Measurements from ENCODE around the gene MAP3K13.
"Not testable (repeated sequence)": the region's sequence is repeated elsewhere in the genome, so short reads cannot be mapped to it uniquely, and the experiment has no call there.

Gene MAP3K13

DNA sequence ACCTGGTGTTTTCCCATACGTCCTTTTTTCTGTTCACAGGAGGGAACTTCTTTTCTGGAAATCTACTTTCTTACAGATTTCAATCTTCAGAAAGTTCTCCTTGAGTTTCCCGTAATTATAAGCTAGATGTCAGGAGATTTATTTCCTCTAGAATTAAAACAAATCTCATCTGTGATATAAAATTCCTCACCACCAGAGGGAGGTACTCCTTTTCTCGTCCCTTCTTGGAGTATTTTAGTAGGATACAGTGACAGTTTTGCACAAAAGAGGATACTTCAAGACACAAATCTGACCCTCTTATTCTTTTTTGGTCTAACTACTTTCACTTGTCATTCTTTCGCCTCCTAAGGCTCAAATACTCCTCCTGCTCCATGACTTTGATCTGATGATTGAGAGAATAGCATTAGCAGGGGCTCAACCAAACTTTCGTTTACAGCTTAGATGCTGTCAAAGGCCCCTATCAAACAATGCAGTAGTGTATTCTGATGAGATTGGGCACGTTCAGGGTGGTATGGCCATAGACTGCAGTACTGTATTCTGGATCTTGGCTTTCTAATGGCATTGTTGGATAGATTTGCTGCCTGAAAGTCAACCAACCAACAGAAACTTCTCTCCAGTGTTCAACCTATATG is 97.9 kb downstream of the MAP3K13 start:
- DNase-seq, result peak in 1 of 2 experiments; percentile 4

- DNase-seq, result no peak
Observed at GRCh38 chr3:185465471-185465870, 102.5 kb downstream of the MAP3K13 start.

- DNase-seq, result not testable (repeated sequence)
Observed at GRCh38 chr3:185466123-185466522, 103.2 kb downstream of the MAP3K13 start.

DNA sequence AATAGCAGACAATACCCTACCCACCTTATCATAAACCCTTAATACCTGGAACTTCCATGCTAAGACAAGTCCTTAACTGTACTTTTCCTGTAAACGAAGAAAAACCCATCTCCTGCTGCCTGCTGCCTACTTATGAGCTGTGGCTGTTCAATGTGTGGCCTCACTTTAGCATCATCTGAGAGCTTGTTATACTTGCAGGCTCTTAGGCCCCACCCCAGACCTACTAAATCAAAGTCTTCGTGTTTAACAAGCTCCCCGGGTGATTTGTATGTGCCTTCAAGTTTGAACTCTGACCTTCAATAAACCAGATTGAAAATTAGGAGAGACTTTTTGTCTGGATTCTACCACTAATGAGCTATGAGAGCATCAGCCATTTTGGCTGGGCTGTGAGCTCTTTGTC is 106.6 kb downstream of the MAP3K13 start:
- DNase-seq, result no peak

GRCh38 chr3:185470323-185470722 is 107.4 kb downstream of the MAP3K13 start:
- no peak for DNase-seq

GRCh38 chr3:185473290-185473815 is 110.4 kb downstream of the MAP3K13 start:
- no peak for DNase-seq

DNA sequence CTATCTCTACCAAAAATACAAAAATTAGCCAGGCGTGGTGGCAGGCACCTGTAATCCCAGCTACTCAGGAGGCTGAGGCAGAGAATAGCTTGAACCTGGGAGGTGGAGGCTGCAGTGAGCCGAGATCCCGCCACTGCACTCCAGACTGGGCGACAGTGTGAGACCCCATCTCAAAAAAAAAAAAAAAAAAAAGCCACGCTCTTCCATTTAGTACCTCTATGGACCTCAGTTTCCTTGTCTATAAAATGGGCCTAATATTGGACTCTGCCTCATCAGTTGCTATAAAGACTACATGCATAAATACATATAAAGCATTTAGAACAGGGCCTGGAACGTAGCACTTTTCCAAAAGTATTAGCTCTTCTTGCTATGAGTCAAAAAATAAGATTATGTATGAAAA is 112.0 kb downstream of the MAP3K13 start:
- DNase-seq, result not testable (repeated sequence)

DNA sequence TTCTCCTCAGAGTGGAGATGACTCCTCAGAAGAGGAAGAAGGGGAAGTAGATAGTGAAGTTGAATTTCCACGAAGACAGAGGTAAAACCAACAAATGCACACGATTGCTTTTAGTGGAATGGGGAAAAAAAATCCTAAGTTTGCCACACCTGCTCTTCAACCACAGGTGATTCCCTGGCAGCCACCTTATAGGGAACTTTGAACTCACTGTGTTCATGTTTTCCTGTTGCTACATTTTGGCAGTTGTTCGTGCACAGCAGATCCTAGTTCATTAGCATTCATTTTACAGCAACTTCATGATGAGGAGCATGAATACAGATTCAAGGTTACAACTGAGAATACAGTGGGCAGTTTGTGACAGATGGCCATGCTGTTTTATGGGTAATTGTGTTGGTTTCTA is 114.4 kb downstream of the MAP3K13 start:
- no peak for DNase-seq

- no peak for DNase-seq
Observed at GRCh38 chr3:185479373-185479945, 116.5 kb downstream of the MAP3K13 start.

- no peak for DNase-seq
Observed at GRCh38 chr3:185484296-185484695, 121.4 kb downstream of the MAP3K13 start.

GRCh38 chr3:185486394-185486793 is 123.5 kb downstream of the MAP3K13 start:
- DNase-seq, result no peak

GRCh38 chr3:185488465-185488864 is 125.5 kb downstream of the MAP3K13 start:
- DNase-seq, result no peak

DNA sequence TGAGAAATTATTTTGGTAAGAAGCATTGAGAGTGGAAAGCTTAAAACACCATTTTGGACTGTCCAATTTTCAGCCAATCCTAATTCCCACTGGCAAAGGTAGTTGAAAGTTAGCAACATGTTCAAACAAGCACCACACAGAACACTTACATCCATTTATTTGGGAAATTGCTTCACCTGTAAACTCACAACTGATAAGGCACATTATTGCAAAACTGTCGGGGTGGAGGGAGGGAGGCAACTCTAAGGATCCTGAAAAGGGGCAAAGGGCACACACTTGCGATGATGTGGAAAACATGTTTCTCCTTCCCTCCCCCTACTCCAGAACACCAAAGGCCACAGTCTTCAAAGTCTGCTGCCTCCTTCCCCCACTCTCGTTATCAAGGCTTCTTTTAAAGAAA is 126.5 kb downstream of the MAP3K13 start:
- DNase-seq, result no peak

GRCh38 chr3:185490241-185490640 is 127.3 kb downstream of the MAP3K13 start:
- no peak for DNase-seq

DNA sequence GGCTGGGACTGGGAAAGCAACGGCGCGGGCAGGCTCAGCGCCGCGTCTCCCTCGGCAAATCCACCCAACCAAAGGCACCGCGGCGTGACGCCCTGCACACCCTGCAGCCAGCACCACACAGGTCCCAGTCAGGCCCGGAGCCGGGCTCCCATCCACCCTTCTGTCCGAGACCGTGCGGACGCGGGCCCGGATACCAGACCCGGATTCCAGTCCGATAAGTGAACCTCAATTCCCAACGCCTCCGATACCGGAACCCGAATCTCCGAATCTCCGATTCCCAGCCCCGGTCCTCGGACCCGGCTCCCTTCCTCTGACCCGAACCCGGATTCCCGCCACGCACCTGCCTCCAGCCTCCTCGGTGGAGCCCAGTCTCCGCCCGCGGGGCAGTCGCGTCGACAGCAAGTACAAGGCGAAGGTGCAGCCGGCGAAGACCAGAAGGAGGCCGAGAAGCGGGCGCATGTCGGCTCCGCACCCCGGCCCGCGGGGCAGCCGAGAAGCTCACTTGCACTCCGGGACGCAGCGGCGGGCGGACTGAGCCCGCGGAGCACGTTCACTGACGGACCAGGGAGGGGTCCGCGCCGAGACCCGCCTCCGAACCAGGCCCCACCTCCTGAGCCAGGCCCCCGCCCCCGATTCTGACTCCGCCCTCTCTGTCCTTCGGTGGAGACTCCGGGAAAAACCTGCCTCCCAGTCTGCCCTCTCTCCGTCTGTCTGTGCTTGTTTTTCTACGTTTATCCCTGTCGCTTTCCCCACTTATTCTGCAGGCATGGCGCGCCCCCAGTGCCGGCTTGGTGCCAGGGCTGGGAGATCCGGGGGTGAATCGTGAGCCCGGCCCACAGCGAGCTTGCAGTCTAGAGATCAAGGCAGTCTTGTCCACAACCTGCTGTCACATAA is 135.8 kb downstream of the MAP3K13 start, which contains the start of gene TMEM41A:
TMEM41A (minus strand) TSS at position 533 of the 894 bp plus-strand sequence; CDS start at position 459, 74 bp downstream.
- peak; percentile 59 to 63 for DNase-seq

- DNase-seq, result no peak
Observed at GRCh38 chr3:185502987-185503386, 140.1 kb downstream of the MAP3K13 start.

DNA sequence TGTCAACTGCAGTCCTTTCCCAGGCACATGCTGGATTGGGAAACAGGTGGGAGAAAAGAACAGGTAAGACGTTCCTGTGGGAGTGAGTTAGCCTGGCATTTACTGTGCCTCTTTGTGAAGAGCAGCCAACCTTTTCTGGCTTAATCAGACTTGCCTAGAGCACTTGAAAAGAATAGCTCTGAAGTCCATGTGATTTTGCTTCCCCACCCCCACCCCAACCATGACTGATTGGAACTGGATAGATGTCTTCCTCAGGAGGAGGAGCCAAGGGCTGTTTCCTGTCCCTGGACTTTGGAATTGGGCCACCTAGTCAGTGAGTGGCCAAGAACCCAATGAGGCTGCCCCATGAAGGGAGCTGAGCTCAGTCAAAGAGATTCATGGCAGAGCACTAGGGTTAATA is 140.6 kb downstream of the MAP3K13 start:
- DNase-seq, result no peak

- no peak for DNase-seq
Observed at GRCh38 chr3:185504636-185505035, 141.7 kb downstream of the MAP3K13 start.

DNA sequence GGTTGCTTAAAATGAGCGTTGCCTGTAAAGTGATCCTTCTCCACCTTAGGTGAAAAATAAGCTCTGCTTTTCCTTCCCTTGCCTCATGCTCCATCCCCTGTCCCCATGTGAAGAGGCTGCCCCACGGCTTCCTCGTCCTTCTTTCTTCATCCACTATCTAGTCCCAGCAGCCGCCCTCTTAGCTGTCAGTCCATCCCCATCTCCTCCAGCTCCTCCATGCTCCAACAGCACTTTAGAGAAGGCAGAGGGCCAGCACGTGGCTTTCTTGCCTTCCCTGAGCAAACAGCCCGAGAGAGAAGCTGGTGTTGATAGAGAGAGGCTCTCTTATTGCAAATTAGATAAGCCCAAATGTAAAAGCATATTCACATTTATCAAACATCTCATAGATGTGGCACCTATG is 144.9 kb downstream of the MAP3K13 start:
- no peak for DNase-seq

GRCh38 chr3:185508335-185508991 is 145.5 kb downstream of the MAP3K13 start:
- DNase-seq, result no peak

- DNase-seq, result no peak
Observed at GRCh38 chr3:185511711-185512110, 148.8 kb downstream of the MAP3K13 start.

- no peak for DNase-seq
Observed at GRCh38 chr3:185517387-185518130, 154.6 kb downstream of the MAP3K13 start.
